Measurements from ENCODE around the gene ATP2A1.
A peak's percentile ranks its signal among the peaks of the same experiment; 100 is the strongest.
"Not testable (repeated sequence)": the region's sequence is repeated elsewhere in the genome, so short reads cannot be mapped to it uniquely, and the experiment has no call there.

Gene ATP2A1

GRCh38 chr16:28910086-28911031 is 32.1 kb downstream of the ATP2A1 start:
- peak; percentile 53 for DNase-seq (ENCODE audit: low spot score)

- DNase-seq (ENCODE audit: low spot score), result peak; percentile 6
Measured at GRCh38 chr16:28912558-28912957, 34.3 kb downstream of the ATP2A1 start.

- peak; percentile 20 for DNase-seq (ENCODE audit: low spot score)
Measured at GRCh38 chr16:28913946-28914724, 35.8 kb downstream of the ATP2A1 start.

GRCh38 chr16:28915181-28915580 is 36.9 kb downstream of the ATP2A1 start:
- no peak for DNase-seq (ENCODE audit: low spot score)

GRCh38 chr16:28917095-28917494 is 38.8 kb downstream of the ATP2A1 start:
- peak; percentile 5 for DNase-seq (ENCODE audit: low spot score)

GRCh38 chr16:28918698-28919097 is 40.4 kb downstream of the ATP2A1 start:
- no peak for DNase-seq (ENCODE audit: low spot score)

- DNase-seq (ENCODE audit: low spot score), result no peak
Measured at GRCh38 chr16:28923231-28923587, 44.9 kb downstream of the ATP2A1 start.

GRCh38 chr16:28923652-28924398 is 45.5 kb downstream of the ATP2A1 start:
- no peak for DNase-seq (ENCODE audit: low spot score)

GRCh38 chr16:28924399-28924761 is 46.1 kb downstream of the ATP2A1 start:
- DNase-seq (ENCODE audit: low spot score), result no peak

GRCh38 chr16:28924762-28925385 is 46.6 kb downstream of the ATP2A1 start, which contains the start of gene RABEP2:
Gene RABEP2 (minus strand): TSS chr16:28925238. CDS start chr16:28925163, 75 bp downstream.
- DNase-seq (ENCODE audit: low spot score), result peak; percentile 98

- peak; percentile 74 for DNase-seq (ENCODE audit: low spot score)
Measured at GRCh38 chr16:28925386-28926228, 47.3 kb downstream of the ATP2A1 start.

- DNase-seq (ENCODE audit: low spot score), result not testable (repeated sequence)
Measured at GRCh38 chr16:28926284-28926683, 48.0 kb downstream of the ATP2A1 start.

- DNase-seq (ENCODE audit: low spot score), result no peak
Measured at GRCh38 chr16:28927815-28928214, 49.5 kb downstream of the ATP2A1 start.

- no peak for DNase-seq (ENCODE audit: low spot score)
Measured at GRCh38 chr16:28930203-28930602, 51.9 kb downstream of the ATP2A1 start.

- peak; percentile 75 for DNase-seq (ENCODE audit: low spot score)
Measured at GRCh38 chr16:28930652-28931051, 52.4 kb downstream of the ATP2A1 start.

- DNase-seq (ENCODE audit: low spot score), result no peak
Measured at GRCh38 chr16:28931801-28932225, 53.5 kb downstream of the ATP2A1 start, which contains the start of gene CD19. Gene CD19 (plus strand): TSS chr16:28931971. CDS start chr16:28932001, 30 bp downstream.

GRCh38 chr16:28932339-28933141 is 54.3 kb downstream of the ATP2A1 start:
- peak; percentile 55 for DNase-seq (ENCODE audit: low spot score)

- no peak for DNase-seq (ENCODE audit: low spot score)
Measured at GRCh38 chr16:28933171-28933570, 54.9 kb downstream of the ATP2A1 start.

GRCh38 chr16:28935346-28935745 is 57.1 kb downstream of the ATP2A1 start:
- no peak for DNase-seq (ENCODE audit: low spot score)
